Measurements from ENCODE around the gene DOCK6.
A peak's percentile ranks its signal among the peaks of the same experiment; 100 is the strongest.

Gene DOCK6

GRCh38 chr19:11244846-11245589, 17.3 kb downstream of the DOCK6 start:
- DNase-seq (ENCODE audit: low spot score) = no peak

DNA sequence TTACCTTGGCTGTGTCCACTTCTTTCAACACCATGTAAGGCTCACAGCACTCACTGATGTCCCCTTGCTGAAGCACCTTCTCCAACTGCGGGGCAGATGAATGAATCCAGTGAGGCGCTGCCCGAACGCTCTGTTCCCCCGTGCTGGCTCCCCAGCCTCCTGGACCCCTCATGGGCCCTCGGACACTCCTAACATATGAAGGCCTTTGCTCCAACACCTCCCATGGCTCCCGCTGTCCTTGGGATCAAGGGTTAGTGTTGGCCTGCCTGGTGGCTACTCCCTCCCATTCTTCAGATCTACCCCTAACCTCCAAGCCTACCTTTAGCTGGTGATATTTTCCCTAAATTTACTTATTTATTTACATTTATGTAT, 18.5 kb downstream of the DOCK6 start:
- DNase-seq (ENCODE audit: low spot score) = no peak

DNA sequence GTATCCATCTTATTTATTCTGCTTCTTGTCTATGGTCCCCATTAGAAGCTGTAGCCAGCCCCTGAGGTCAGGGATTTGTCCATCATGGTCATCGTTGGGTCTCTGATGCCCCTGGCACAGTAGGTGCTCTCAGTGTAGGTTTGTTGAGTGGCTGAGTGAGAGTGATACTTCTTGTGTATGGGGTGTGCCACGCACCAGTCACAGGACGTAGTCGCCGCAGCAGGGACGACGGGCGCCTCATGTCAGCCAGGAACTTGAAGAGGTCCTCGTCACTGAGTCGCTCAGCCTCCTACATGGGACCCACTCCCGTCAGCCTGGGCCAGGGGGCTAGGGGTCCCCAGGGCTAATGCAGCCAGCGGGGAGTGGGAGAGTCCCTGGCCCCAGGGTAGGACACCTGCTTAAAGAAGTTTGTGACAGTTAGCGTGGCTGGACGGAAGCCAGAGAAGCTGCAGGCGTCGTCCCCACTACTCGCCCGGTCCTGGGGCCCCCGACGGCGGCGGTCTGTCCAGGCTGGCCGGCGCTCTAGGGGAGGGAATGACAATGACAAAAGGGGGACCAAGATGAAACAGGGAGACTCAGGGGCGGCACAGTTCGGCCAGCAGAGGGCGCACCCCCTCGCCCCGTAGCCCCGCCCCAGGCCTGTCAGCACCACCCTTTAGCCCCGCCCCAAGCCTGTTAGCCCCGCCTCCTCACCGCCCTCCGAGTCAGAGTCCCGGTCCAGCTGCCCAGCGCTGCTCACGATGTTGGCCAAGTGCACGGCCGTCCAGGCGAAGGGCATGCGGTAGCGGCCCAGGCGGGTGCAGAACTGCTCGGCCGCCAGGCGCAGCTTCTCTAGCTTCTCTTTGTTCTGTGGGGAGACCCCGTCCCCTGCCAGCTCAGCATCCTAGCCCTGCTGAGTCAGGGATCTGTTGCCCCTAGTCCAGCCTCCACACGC, 19.2 kb downstream of the DOCK6 start:
- peak; percentile 87 for DNase-seq (ENCODE audit: low spot score)

GRCh38 chr19:11242025-11242424, 20.3 kb downstream of the DOCK6 start:
- DNase-seq (ENCODE audit: low spot score) = no peak

GRCh38 chr19:11240008-11240444, 22.3 kb downstream of the DOCK6 start:
- DNase-seq (ENCODE audit: low spot score) = no peak

DNA sequence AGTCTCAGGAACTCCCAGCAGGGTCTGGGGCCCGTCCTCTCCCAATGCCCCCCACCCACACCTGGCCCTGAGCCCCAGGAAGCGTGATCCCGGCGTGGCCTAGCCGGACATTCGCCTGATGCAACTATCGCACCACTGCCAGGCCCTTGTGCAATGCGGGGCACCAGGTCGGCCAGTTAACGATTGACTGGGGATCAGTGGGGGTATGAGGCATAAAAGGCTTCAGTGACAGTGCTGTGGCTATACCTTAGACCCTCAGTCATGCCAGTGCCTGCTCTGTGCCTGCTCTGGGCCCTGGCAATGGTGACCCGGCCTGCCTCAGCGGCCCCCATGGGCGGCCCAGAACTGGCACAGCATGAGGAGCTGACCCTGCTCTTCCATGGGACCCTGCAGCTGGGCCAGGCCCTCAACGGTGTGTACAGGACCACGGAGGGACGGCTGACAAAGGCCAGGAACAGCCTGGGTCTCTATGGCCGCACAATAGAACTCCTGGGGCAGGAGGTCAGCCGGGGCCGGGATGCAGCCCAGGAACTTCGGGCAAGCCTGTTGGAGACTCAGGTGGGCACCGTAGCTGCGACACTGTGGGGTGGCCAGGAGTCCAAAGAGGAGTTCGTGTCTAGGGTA, 22.8 kb downstream of the DOCK6 start, which contains the start of gene ANGPTL8:
ANGPTL8 (plus strand) TSS at position 243 of the 624 bp plus-strand sequence; CDS start at position 262, 19 bp downstream.
- DNase-seq (ENCODE audit: low spot score) = no peak

DNA sequence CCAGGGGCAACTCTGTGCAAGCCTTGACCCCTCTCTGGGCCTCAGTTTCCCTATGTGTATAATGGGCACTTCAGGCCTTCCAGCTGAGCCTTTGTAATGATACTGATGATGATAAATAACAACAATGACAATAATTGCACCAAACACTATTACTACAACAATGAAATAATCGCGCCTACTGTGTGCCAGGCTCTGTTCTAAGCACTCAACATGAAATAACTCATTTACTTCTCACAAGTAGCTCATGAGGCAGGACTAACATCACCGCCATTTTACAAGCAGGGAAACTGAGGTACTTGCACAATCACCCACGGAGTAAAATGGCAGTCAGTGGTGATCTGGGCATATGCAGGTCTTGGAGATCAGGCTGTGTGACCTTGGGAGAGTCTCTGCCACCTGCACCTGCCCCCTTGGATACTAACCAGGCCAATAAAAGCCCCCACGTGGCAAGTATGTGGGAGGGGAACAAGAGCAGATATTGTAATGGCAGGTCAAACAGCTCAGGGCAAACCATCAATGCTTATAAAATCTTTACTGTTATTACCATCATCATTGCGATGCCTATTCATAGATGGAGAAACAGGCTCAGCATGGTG, 23.4 kb downstream of the DOCK6 start:
- DNase-seq (ENCODE audit: low spot score) = no peak

DNA sequence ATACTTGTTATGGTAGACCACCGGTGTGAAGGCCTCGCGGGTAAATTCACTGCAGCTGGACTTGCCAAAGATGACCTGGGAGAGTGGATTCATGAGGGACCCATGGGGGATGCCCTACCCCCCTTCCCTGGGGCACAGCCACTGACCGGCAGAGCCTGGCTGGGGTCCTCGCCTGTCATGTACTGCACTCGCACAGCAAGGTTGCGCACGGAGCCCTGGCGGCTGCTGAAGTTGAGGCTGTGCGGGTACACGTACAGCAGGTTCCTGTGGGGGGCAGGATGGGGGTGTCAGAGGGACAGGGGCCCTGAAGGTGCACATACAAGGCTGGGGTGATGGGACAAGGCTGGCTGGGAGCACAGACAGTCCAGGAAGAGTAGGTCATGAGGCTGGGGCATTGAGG, 24.3 kb downstream of the DOCK6 start:
- DNase-seq (ENCODE audit: low spot score) = no peak

GRCh38 chr19:11237321-11237720, 25.0 kb downstream of the DOCK6 start:
- no peak for DNase-seq (ENCODE audit: low spot score)

DNA sequence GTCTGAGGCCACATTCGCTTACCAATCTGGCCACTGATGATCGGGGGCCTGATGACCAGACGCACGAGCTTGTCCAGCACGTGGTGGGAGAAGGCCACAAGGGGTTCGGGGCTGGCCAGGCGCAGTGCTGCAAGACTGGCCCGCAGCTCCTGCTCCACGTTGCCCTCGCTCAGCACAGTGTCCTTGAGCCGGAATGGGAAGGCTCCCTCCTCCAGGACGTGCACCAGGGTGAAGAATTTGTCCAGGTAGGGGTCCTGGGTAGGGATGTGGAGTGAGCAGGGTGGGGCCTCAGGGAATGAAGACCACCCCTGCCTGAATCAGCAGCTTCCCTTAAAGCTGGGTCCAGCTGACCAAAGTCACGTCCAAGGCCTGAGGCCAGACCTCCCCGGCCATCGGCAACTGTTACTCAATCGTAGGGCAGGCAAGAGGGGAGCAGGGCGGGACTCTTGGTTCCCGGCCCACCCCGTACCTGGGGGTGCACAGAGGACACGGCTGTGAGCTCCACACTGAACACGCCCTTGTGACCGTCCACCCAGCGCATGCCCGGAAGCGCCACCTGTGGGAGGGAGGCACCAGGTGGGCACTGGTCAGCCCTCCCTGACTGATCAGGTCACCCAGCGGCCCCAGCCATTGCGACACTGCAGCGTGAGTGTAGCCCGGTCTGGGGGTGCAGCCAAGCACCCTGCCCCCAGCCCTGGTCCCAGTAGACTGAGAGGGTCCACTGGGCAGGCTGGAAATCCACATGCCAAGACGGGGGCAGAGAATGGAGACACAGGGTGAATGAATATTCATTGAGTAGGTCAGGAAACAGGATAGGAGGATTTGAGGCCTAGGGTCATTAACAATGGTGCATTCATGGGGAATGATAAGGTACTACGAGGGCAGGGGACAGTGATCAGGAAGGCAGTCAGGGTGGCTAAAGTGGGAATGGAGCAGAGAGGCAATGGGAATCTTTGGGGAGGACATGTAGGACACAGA, 25.7 kb downstream of the DOCK6 start:
- no peak for DNase-seq (ENCODE audit: low spot score)

DNA sequence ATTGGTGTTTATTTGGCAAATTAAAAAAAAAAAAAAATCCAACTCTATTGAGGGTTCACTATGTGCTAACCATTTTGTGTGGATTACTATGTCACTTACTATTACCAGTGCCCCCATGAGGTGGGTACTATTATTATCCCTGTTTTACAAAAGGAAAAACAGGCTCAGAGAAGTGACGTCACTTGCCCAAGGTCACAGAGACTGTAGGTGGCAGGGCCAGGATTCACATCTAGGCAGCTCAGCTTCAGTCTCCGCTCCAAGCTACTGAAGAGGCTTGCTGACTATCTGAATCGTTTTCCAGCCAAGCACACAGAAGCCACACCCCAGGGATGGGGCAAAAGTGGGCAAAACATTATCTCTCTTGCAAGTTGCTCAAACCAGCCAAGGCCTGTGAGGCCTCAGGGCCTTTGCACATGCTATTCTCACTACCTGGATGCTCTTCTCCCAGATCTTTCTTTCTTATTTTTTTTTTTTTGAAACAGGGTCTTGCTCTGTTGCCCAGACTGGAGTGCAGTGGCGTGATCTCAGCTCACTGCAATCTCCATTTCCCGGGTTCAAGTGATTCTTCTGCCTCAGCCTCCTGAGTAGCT, 27.7 kb downstream of the DOCK6 start:
- DNase-seq (ENCODE audit: low spot score) = no peak

DNA sequence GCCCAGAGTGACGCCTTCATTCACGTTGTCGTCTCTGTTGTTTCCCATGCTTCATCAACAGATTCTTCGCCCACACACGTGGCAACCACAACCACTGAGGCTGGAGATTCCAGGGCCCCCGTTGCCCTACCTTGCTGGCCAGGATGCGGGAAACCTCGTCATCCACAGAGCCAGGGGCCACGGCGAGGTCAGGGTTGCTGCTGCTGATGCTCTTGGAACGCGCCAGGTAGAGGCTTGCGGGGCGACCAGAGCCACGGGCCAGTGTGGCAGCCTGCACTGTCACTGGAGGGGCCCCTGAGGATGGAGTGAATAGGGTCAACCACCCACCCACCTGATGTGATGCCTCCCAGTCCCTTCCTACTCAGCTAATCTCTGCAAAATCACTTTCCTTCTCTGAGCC, 29.3 kb downstream of the DOCK6 start:
- no peak for DNase-seq (ENCODE audit: low spot score)

- DNase-seq (ENCODE audit: low spot score) = no peak
Observed at GRCh38 chr19:11232555-11232954, 29.8 kb downstream of the DOCK6 start.

DNA sequence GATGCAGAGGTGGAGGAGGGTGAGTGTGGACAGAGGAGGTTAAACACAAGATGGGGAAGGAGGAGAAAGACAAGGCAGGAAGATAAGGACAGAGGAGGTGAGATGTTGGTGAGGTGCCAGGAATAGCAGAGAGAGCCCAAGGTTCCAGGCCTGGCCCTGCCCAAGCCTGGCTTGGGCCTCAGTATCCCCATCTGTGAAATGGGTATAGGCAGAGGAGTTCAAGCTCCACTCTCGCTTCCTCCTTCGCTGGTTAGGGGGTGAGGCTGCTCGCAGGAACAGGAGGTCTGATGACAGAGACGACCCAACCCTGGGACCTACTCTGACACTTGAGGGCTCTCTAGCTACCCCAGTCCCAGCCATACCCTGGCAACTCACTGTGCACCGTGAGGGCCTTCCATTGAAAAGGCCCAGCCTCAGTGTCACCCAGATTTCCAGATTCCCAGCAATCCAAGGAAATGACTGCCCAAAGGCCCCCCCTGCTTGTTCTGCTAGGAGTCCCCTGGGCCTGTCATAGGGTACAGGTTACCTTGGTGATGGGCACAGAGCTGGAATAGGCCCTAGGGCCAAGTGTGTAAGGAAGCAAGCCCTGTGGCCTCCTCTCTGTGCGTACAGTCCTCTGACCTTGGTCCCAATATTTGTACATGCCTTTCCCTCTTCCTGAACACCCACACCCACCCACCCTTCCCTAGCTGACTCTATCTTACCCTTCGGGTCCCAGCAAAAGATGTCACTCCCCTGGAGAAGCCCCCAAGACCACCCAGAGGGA, 31.5 kb downstream of the DOCK6 start:
- DNase-seq (ENCODE audit: low spot score) = no peak

DNA sequence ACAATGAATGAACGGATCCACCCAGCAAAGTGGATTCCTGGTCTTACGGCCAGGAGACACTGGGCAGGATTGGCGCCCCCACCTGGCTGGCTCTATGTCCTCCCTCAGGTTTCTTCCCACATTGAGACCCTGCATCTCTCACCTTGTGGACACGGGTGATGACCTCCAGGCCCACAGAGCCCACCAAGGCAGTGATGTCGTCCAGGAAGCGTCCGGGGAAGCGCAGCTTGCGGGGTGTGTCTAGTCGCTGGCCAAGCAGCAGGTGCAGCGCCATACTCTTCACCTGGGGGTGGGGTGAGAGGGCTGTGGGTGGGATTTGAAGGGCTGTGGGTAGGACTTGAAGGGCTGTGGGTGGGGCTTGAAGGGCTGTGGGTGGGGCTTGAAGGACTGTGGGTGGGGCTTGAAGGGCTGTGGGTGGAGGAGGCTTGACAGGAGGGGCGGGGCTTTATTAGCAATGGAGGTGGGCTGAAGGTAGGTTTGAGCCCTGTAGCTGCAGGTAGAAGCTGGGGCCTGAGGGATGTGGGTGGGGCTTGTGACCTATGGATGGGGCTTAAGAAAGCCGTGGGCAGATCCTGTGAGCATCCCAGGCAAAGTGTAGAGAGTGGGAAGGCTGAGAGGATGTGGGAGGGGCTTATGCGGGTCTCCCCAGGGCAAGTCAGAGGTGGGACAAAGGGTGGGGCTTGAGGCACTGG, 35.0 kb downstream of the DOCK6 start:
- no peak for DNase-seq (ENCODE audit: low spot score)

DNA sequence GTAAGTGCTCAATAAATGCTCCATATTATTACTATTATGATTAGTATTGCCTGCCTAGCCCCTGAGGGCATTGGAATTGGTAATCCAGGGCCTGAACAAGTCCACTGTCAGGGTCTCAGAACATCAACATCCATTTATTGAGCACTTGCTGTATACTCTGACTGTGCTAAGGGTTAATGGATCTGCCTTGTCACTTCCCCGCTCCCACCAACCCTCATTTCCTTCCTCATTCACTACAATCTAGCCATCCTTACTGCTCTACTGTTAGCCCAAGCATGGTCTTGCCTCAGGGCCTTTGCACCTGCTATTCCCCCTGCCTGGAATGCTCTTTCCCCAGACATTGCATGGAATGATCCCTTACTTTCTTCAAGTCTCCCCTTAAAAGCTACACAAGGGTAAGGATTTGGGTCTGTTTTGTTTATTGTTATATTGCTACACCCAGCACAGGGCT, 35.6 kb downstream of the DOCK6 start:
- DNase-seq (ENCODE audit: low spot score) = no peak

DNA sequence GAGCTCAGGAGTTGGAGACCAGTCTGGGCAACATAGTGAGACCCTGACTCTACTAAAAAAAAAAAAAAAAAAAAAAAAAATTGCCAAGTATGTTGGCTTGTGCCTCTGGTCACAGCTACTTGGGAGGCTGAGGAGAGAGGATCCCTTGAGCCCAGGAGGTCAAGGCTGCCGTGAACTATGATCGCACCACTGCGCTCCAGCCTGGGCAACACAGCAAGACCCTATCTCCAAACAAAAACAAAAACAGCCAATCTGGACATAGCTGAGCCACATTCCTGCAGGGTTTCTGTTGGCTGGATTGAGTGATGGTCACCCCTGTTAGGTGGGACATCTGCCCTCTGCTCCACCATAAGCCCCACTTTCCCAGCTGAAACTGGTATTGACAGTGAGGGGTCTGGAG, 36.5 kb downstream of the DOCK6 start:
- no peak for DNase-seq (ENCODE audit: low spot score)

DNA sequence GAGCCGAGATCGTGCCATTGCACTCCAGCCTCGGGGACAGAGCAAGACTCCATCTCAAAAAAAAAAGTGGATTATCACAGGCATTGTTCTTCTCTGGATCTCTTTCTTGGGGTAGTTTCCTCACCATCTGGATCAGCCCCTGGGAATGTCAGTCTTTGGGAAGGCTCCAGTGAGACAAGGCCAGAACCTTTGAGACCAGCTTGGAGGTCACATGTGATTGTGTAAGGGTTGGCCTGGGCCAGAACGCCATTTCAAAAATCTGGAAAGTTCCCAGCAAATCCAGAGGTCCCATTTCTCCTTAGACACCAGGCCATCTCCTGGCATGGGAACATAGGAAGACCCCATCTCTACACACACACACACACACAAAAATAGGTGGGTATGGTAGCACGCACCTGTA, 37.2 kb downstream of the DOCK6 start:
- no peak for DNase-seq (ENCODE audit: low spot score)

- DNase-seq (ENCODE audit: low spot score) = no peak
Observed at GRCh38 chr19:11224429-11224828, 37.9 kb downstream of the DOCK6 start.
